Mononuclear cell (primary cell): ENCODE measurements around the gene FRAS1. TPM values are rescaled to one million over a fixed set of nuclear protein-coding genes. Genes with fewer than 3 reads are reported as not detected.
"Not testable (repeated sequence)": the region's sequence is repeated elsewhere in the genome, so short reads cannot be mapped to it uniquely, and the experiment has no call there.

ENCODE experiments used
- H3K27me3 ChIP-seq: 2 replicates; pipeline ENCODE4 v1.6.0; 2011; ENCODE audit warnings: low read length, control low read depth; ENCODE audit not compliant: insufficient read depth
- H3K4me1 ChIP-seq: 2 replicates; pipeline ENCODE4 v1.5.1; 2011; ENCODE audit warnings: mild to moderate bottlenecking, low read length, control low read depth; ENCODE audit not compliant: insufficient read depth
- H3K4me3 ChIP-seq: 2 replicates; pipeline ENCODE4 v1.5.1; 2011; ENCODE audit warnings: mild to moderate bottlenecking, low read length, moderate library complexity
- H3K9me3 ChIP-seq: 2 replicates; pipeline ENCODE4 v1.5.1; 2011; ENCODE audit warnings: low read depth, mild to moderate bottlenecking, control low read depth, low read length
- total RNA-seq: library from RNA; depleted of rRNA; stranded (reverse); fragments of >200 nt; gene quantifications from one replicate; pipeline ENCODE4 v1.2.3, GENCODE V29; 2012

Gene FRAS1
- total RNA-seq, 1 donor, result under 0.01 TPM

- no peaks in the 10 kb centered on the region for H3K4me1 ChIP-seq
- no peaks in the 10 kb centered on the region for H3K9me3 ChIP-seq
- peaks cover 4% of the 10 kb centered on the region for H3K27me3 ChIP-seq
- H3K4me3 ChIP-seq, result no peak overlapping the region
Observed at GRCh38 chr4:78156520-78156919, 99.4 kb downstream of the FRAS1 start.

DNA sequence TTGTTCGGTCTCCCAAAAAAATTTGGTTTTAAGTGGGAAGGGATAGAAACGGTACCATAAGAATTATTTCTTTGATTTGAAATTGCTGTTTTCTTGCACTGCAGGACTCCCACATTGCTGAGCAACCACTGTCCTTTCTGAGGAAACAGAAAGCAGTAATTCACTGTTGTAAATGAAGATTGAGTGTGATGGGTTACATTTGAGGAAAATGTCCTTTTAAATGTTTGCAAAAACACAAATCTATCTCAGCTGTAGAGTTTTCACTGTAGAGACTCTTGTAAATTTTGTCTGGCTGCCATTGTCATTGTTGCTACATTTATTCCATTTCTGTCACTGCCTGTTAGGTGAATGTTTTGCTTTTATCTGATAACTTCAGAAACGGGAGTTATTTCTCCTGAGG lies 105.2 kb downstream of the FRAS1 start:
- no peak overlapping the region for H3K4me3 ChIP-seq
- H3K9me3 ChIP-seq, result no peaks in the 10 kb centered on the region
- H3K27me3 ChIP-seq, result peaks cover 7% of the 10 kb centered on the region
- H3K4me1 ChIP-seq, result no peaks in the 10 kb centered on the region

- Histone ChIP-seq H3K4me1 (no peaks in the 10 kb centered on the region), H3K9me3 (no peaks in the 10 kb centered on the region), H3K4me3 (no peak overlapping the region), H3K27me3 (peaks cover 7% of the 10 kb centered on the region)
Observed at GRCh38 chr4:78162821-78163220, 105.7 kb downstream of the FRAS1 start.

GRCh38 chr4:78165758-78166157 lies 108.6 kb downstream of the FRAS1 start:
- H3K27me3 ChIP-seq, result peaks cover 3% of the 10 kb centered on the region
- no peak overlapping the region for H3K4me3 ChIP-seq
- H3K4me1 ChIP-seq, result no peaks in the 10 kb centered on the region
- no peaks in the 10 kb centered on the region for H3K9me3 ChIP-seq

- H3K9me3 ChIP-seq, result no peaks in the 10 kb centered on the region
- no peaks in the 10 kb centered on the region for H3K4me1 ChIP-seq
- H3K27me3 ChIP-seq, result peaks cover 3% of the 10 kb centered on the region
- H3K4me3 ChIP-seq, result no peak overlapping the region
Observed at GRCh38 chr4:78166622-78167021, 109.5 kb downstream of the FRAS1 start.

GRCh38 chr4:78167510-78167909 lies 110.4 kb downstream of the FRAS1 start:
- H3K4me1 ChIP-seq, result no peaks in the 10 kb centered on the region
- no peaks in the 10 kb centered on the region for H3K27me3 ChIP-seq
- H3K9me3 ChIP-seq, result no peaks in the 10 kb centered on the region
- no peak overlapping the region for H3K4me3 ChIP-seq

- H3K9me3 ChIP-seq, result no peaks in the 10 kb centered on the region
- no peaks in the 10 kb centered on the region for H3K4me1 ChIP-seq
- no peaks in the 10 kb centered on the region for H3K27me3 ChIP-seq
- H3K4me3 ChIP-seq, result no peak overlapping the region
Observed at GRCh38 chr4:78168029-78168428, 110.9 kb downstream of the FRAS1 start.

DNA sequence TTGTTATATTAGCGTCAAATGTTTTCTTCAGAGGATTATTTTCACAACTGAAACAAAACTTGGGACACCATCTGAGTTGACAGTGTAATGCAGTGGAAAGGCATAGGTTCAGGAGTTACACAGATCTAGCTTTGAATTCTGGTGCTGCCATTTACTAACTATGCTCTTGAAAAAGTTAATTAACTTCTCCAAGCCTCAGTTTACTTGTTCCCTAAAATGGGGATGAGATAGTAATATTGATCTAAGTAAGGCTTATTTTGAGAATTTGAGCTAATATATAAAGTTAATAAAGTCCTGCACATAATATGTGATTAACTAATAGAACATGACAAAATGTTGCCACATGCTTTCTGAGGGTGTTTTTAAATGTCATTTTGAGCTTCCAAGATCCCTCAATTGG lies 112.6 kb downstream of the FRAS1 start:
- Histone ChIP-seq H3K4me3 (no peak overlapping the region), H3K4me1 (no peaks in the 10 kb centered on the region), H3K27me3 (no peaks in the 10 kb centered on the region), H3K9me3 (no peaks in the 10 kb centered on the region)

GRCh38 chr4:78171482-78171881 lies 114.4 kb downstream of the FRAS1 start:
- no peaks in the 10 kb centered on the region for H3K4me1 ChIP-seq
- H3K9me3 ChIP-seq, result no peaks in the 10 kb centered on the region
- no peaks in the 10 kb centered on the region for H3K27me3 ChIP-seq
- H3K4me3 ChIP-seq, result no peak overlapping the region

- H3K4me1 ChIP-seq, result no peaks in the 10 kb centered on the region
- H3K27me3 ChIP-seq, result no peaks in the 10 kb centered on the region
- H3K4me3 ChIP-seq, result no peak overlapping the region
- no peaks in the 10 kb centered on the region for H3K9me3 ChIP-seq
Observed at GRCh38 chr4:78174891-78175290, 117.8 kb downstream of the FRAS1 start.

DNA sequence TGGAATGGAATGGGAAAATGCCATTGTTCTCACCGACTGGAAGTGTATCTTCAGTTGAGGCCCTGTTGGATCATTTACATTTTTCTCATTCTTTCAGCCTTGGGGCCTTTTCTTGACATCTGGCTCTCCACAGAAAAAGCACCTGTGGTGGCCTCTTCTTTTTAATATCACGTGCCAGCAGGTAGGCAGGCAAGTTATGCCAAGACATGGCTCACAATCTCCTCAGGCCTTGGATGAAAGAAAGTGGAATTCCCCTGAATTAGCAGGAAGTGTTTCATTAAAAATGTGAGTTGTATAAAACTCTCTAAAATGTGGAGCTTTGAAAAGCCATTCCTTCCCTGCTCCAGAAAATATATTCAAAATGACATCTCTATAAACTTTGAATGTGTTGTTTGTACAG lies 122.1 kb downstream of the FRAS1 start:
- no peak overlapping the region for H3K4me3 ChIP-seq
- H3K27me3 ChIP-seq, result no peaks in the 10 kb centered on the region
- no peaks in the 10 kb centered on the region for H3K4me1 ChIP-seq
- no peaks in the 10 kb centered on the region for H3K9me3 ChIP-seq

GRCh38 chr4:78181681-78182234 lies 124.6 kb downstream of the FRAS1 start:
- not testable (repeated sequence) for H3K4me1 ChIP-seq, H3K9me3 ChIP-seq, H3K27me3 ChIP-seq, H3K4me3 ChIP-seq

- H3K9me3 ChIP-seq, result no peaks in the 10 kb centered on the region
- no peaks in the 10 kb centered on the region for H3K4me1 ChIP-seq
- no peak overlapping the region for H3K4me3 ChIP-seq
- H3K27me3 ChIP-seq, result no peaks in the 10 kb centered on the region
Observed at GRCh38 chr4:78184584-78184983, 127.5 kb downstream of the FRAS1 start.

DNA sequence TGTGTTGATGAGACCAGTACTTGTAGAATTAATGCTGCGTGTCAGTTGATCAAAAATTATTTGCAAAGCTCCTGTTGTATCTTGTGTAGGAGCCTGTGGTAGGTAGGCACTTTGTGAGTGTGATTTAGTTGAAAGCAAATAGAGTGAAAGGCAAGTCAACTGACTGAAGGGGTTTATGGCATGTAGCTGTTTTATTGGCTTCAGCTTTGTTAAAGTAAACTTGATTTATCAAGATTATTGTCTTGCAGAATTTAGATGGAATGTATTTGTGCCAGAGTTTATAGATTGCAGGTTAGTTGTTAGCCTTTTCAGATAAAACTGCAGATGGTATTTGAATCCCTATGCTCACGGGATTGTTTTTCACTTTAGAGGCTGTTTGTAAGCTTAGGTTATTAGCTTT lies 128.0 kb downstream of the FRAS1 start:
- no peak overlapping the region for H3K4me3 ChIP-seq
- H3K9me3 ChIP-seq, result no peaks in the 10 kb centered on the region
- no peaks in the 10 kb centered on the region for H3K4me1 ChIP-seq
- no peaks in the 10 kb centered on the region for H3K27me3 ChIP-seq

DNA sequence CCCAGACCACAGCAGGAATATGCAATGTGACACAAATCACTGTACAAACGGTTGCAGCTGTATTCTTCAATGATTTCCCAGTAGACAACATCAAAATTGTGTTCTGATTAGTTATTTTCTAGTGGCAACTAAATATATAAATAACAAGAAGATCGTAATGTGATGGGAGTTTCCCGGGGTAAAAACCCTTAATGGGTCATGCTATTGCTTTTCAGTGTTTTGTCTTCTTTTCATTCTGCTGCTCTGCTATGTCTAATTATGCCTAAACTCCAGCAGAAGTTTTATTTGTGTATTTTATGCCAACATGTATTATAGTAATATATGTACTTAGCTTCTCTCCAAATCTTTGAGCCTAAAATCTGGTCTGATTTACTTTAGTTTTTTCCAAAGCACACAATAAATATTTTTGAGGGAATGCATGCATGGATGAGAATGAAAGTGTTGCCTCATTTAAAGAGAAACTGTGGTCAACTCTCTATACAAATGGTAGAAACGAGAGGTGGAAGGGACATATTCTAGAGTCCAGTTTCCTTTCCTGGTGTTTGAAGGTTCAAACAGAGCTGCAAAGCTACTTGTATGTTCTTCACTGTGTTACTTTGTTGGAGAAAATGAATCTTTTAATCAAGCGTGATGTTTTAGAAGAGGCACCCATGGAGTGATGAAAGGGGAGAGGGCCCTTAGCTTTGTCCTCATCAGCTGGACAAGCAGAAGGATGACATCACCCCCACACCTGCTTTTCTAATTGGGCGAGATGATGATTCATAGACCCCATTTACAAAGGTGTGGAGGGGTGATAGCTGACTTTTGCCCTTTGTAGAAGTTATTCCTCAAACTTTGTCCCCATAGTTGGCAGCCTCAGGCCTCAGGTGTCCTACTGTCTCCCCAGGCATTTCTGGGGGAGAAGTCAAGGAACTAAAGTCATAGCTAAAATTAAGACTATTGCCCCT lies 129.7 kb downstream of the FRAS1 start:
- H3K4me1 ChIP-seq, result no peaks in the 10 kb centered on the region
- no peak overlapping the region for H3K4me3 ChIP-seq

GRCh38 chr4:78190068-78190467 lies 132.9 kb downstream of the FRAS1 start:
- Histone ChIP-seq H3K9me3 (no peaks in the 10 kb centered on the region), H3K4me1 (no peaks in the 10 kb centered on the region), H3K4me3 (no peak overlapping the region), H3K27me3 (no peaks in the 10 kb centered on the region)

More for the DNA sequence above, 129.7 kb downstream of the FRAS1 start:
- H3K27me3 ChIP-seq, result no peaks in the 10 kb centered on the region
- no peaks in the 10 kb centered on the region for H3K9me3 ChIP-seq
